HEK293 (cell line): ENCODE data around the gene BEST1.

Experiments
- CTCF ChIA-PET: fragments of 350-600 bp; formaldehyde crosslinking; extraction: SDS; loops from one replicate; lab custom pipeline; 2021; ENCODE audit warnings: antibody characterized with exemption; lab: Yijun Ruan, JAX
- POLR2A ChIA-PET: fragments of 300-600 bp; formaldehyde crosslinking; extraction: SDS; loops from one replicate; lab custom pipeline; 2020; ENCODE audit warnings: antibody characterized with exemption, inconsistent platforms; lab: Yijun Ruan, JAX
- H3K27ac ChIP-seq: fragments of 200-500 bp; sonication (Bioruptor generic); 2 replicates; pipeline ENCODE4 v1.5.1; 2014; ENCODE audit warnings: low read depth, low read length, control low read depth, inconsistent platforms; ENCODE audit errors: extremely low read depth
- H3K36me3 ChIP-seq, 2 experiments: fragments of 200-500 bp in 1 of 2; sonication (Bioruptor generic) in 1 of 2; 1 replicate in 1 of 2; 2 replicates in 1 of 2; pipeline ENCODE4 v1.5.1; 2014 to 2017; ENCODE audit warnings: inconsistent platforms in 2 of 2, low read length in 2 of 2; ENCODE audit not compliant: control insufficient read depth in 2 of 2, insufficient read depth in 1 of 2
- H3K4me1 ChIP-seq: fragments of 200-500 bp; sonication (Bioruptor generic); 2 replicates; pipeline ENCODE4 v1.5.1; 2014; ENCODE audit warnings: mild to moderate bottlenecking, low read length, inconsistent platforms; ENCODE audit not compliant: control insufficient read depth, insufficient read depth
- H3K4me3 ChIP-seq: 2 replicates; pipeline ENCODE4 v1.5.1; 2011; ENCODE audit warnings: low read depth, mild to moderate bottlenecking, control low read depth, low read length, moderate library complexity
- H3K9me3 ChIP-seq: fragments of 200-500 bp; sonication (Bioruptor generic); 2 replicates; pipeline ENCODE4 v1.5.1; 2014; ENCODE audit warnings: low read depth, low read length, inconsistent platforms; ENCODE audit not compliant: control insufficient read depth, insufficient read depth
- HOXD13 ChIP-seq: sonication (generic); formaldehyde crosslinking; IDR thresholded peaks from 2 replicates; pipeline ENCODE4 v1.8.0; 2022; ENCODE audit warnings: missing genetic modification reagents, borderline replicate concordance
- MZF1 ChIP-seq: fragments of 450-650 bp; formaldehyde crosslinking; IDR thresholded peaks from 2 replicates; pipeline ENCODE4 v1.5.1; 2017; ENCODE audit warnings: missing biosample characterization, missing genetic modification characterization, borderline replicate concordance
- OSR2 ChIP-seq: fragments of 450-650 bp; formaldehyde crosslinking; IDR thresholded peaks from 2 replicates; pipeline ENCODE4 v1.5.1; 2016; ENCODE audit warnings: missing biosample characterization, missing genetic modification characterization
- SCRT2 ChIP-seq: fragments of 450-650 bp; formaldehyde crosslinking; IDR thresholded peaks from 2 replicates; pipeline ENCODE4 v1.5.1; 2016; ENCODE audit warnings: missing biosample characterization, missing genetic modification characterization
- ZBTB1 ChIP-seq: fragments of 450-650 bp; formaldehyde crosslinking; IDR thresholded peaks from 2 replicates; pipeline ENCODE4 v1.5.1; 2016; ENCODE audit warnings: missing biosample characterization, missing genetic modification characterization
- ZFP69B ChIP-seq: fragments of 450-650 bp; formaldehyde crosslinking; IDR thresholded peaks from 2 replicates; pipeline ENCODE4 v1.5.1; 2016; ENCODE audit warnings: missing biosample characterization, missing genetic modification characterization
- ZNF133 ChIP-seq: fragments of 450-650 bp; formaldehyde crosslinking; IDR thresholded peaks from 2 replicates; pipeline ENCODE4 v1.5.1; 2016; ENCODE audit warnings: missing biosample characterization, missing genetic modification characterization
- ZNF146 ChIP-seq: fragments of 450-650 bp; formaldehyde crosslinking; IDR thresholded peaks from 2 replicates; pipeline ENCODE4 v1.5.1; 2016; ENCODE audit warnings: missing biosample characterization, missing genetic modification characterization
- ZNF157 ChIP-seq: fragments of 450-650 bp; formaldehyde crosslinking; IDR thresholded peaks from 2 replicates; pipeline ENCODE4 v1.5.1; 2016; ENCODE audit warnings: missing biosample characterization, missing genetic modification characterization
- ZNF19 ChIP-seq: fragments of 450-650 bp; formaldehyde crosslinking; IDR thresholded peaks from 2 replicates; pipeline ENCODE4; 2016; ENCODE audit warnings: missing biosample characterization, missing genetic modification characterization, low read depth
- ZNF24 ChIP-seq: fragments of 450-650 bp; formaldehyde crosslinking; IDR thresholded peaks from 2 replicates; pipeline ENCODE4 v1.5.1; 2016; ENCODE audit warnings: missing biosample characterization, missing genetic modification characterization
- ZNF292 ChIP-seq: fragments of 450-650 bp; formaldehyde crosslinking; IDR thresholded peaks from 2 replicates; pipeline ENCODE4 v1.5.1; 2016; ENCODE audit warnings: low read depth, missing biosample characterization, missing genetic modification characterization, borderline replicate concordance
- ZNF37A ChIP-seq: fragments of 450-650 bp; IDR thresholded peaks from 2 replicates; pipeline ENCODE4 v1.5.1; 2018; ENCODE audit warnings: missing biosample characterization, missing genetic modification characterization
- ZNF404 ChIP-seq: fragments of 450-650 bp; formaldehyde crosslinking; IDR thresholded peaks from 2 replicates; pipeline ENCODE4 v1.5.1; 2017; ENCODE audit warnings: missing biosample characterization, missing genetic modification characterization
- ZNF529 ChIP-seq: fragments of 450-650 bp; formaldehyde crosslinking; IDR thresholded peaks from 2 replicates; pipeline ENCODE4 v1.5.1; 2017; ENCODE audit warnings: missing genetic modification characterization, missing biosample characterization; ENCODE audit not compliant: insufficient replicate concordance
- ZNF561 ChIP-seq: fragments of 450-650 bp; IDR thresholded peaks from 2 replicates; pipeline ENCODE4 v1.5.1; 2018; ENCODE audit warnings: missing biosample characterization, missing genetic modification characterization, borderline replicate concordance
- ZNF621 ChIP-seq: fragments of 450-650 bp; formaldehyde crosslinking; IDR thresholded peaks from 2 replicates; pipeline ENCODE4 v1.5.1; 2017; ENCODE audit warnings: missing biosample characterization, missing genetic modification characterization
- ZNF791 ChIP-seq: fragments of 450-650 bp; formaldehyde crosslinking; IDR thresholded peaks from 2 replicates; pipeline ENCODE4 v1.5.1; 2016; ENCODE audit warnings: missing biosample characterization, missing genetic modification characterization

The BEST1 gene

DNA sequence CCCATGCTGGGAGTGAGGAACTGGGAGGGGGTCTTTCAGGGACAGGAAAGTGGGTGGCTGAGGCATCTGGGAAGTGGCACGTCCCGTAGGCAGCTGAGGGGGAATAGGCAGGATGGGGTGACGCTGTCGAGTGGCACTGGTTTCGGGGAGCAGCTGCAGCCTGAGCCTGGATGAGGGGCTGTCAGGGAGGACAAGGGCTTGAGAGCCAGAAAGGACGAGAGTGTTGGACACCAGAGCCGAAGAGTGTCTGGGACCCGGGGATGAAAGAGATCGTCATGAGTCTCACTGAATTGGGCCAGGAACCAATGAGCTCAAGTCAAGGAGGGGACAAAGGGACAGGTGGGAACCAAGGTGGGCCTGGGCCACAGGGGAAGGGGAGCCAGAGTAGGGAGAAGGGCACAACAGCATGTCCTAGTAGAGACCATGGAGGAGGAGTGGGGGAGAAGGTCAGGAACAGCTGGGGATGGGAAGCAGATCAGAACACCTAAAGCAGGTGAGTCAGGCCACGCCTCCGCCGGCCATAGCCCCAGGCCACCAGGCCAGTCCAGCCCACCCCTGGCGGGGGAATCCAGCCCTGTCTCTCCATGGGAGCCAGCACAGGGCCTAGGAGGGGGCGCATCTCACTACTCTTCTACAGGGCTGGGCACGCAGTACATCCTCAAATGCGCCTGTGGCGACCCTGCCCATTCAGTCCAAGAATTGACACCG lies 37.0 kb upstream of the BEST1 start:
- Histone ChIP-seq H3K36me3 (no peaks in the 10 kb centered on the region), H3K4me1 (no peaks in the 10 kb centered on the region), H3K27ac (no peak overlapping the region), H3K9me3 (no peaks in the 10 kb centered on the region), H3K4me3 (no peak overlapping the region)
- ChIA-PET CTCF (interaction anchor here (3.0 to 3.9 kb wide), 2 partner anchors 14 to 169 kb away, joined by 9 to 23 read pairs; no protein-coding TSS in a partner anchor), POLR2A (no interaction called here)
- TF ChIP-seq ZNF157 (tag by site-specific recombination): 0 out of 2 replicates have a peak, but pooled peaks have one; percentile 42
- no peak for TF ChIP-seq ZNF529 (tag by site-specific recombination)
- TF ChIP-seq OSR2 (tag by site-specific recombination): no peak
- no peak for TF ChIP-seq ZFP69B (tag by site-specific recombination)
- no peak for TF ChIP-seq ZNF24 (tag by site-specific recombination)
- TF ChIP-seq ZNF791 (tag by site-specific recombination): no peak
- TF ChIP-seq ZNF133 (tag by site-specific recombination): no peak

DNA sequence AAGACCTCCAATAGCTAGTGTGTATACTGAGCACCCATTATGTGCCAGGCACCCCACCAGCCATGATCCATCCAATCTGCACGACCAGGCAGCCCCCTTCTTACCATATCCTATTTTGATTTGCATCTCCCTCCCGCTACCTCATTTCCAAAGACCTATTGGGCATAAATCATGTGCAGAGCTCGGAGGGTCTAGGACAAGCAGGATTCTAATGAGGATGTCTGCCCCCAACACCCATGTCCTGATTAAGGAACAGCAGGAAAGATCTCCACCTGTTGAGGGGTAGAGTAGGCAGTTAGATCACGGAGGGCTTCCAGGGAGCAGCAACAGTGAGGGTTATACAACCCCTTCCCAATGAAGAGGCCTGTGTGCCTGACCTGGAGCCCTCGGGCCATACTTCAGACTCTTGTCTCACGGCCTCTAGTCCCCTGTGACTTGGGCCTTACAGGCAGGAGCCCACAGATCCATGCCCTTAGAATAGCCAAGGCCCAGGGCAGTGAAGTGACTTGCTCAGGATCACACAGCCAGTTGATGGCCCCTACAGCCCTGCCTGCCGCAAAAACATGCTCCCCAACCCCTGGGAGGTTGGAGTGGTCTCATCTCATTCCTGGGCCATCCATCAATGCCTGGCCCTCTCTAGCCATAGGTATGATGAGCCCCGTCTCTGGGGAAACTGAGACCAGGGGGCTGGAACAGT lies 36.3 kb upstream of the BEST1 start:
- ChIA-PET POLR2A (no interaction called here), CTCF (interaction anchor here (1.2 to 3.9 kb wide), 5 partner anchors 7 to 168 kb away, joined by 4 to 23 read pairs (median 5); no protein-coding TSS in a partner anchor)
- Histone ChIP-seq H3K4me1 (no peaks in the 10 kb centered on the region), H3K36me3 (no peaks in the 10 kb centered on the region), H3K27ac (no peak overlapping the region), H3K4me3 (no peak overlapping the region), H3K9me3 (no peaks in the 10 kb centered on the region)
- TF ChIP-seq SCRT2 (tag by site-specific recombination) (0 out of 2 replicates have a peak, but pooled peaks have one; percentile 15), ZNF292 (tag by site-specific recombination) (no peak)
- TF ChIP-seq, all 188 proteins: peak for 1

DNA sequence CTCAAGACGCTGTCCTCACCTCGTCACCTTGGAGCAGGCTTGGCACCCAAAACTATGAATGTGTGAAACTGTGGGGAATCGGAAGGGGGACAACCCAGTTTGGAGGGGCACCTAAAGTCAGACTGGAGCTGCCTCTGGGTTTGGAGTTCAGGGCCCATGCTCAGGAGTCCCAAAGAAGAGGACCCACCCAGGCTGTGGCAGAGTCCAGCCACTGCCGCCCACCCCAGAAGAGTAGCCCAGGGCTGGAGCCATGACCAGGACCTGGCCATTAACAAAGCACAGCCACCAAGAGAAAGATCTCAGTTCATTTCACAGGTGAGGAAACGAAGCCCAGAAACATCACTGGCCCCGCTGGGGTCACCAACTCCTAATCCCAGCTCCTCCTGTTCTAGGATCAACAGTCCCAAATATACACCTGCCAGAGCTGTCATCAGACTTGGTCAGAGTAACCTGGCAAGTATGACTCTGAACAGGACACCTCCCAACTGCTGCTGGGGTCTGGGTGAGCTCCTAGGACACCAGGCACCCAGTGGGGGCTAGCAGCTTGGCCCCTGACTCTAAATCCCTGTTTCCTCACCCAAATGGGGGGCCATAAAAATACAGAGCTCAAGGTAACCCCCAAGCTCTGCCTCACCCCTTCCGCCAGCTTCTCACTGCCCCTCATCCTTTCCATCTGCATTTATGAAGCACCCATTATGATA lies 35.5 kb upstream of the BEST1 start:
- Histone ChIP-seq H3K4me1 (no peaks in the 10 kb centered on the region), H3K9me3 (no peaks in the 10 kb centered on the region), H3K36me3 (no peaks in the 10 kb centered on the region)
- POLR2A ChIA-PET: no interaction called here
- TF ChIP-seq MZF1 (tag by site-specific recombination): no peak
- TF ChIP-seq ZNF37A: no peak
- TF ChIP-seq ZNF621: no peak
- no peak for TF ChIP-seq ZNF19 (tag by site-specific recombination)
- TF ChIP-seq ZNF146: no peak
- TF ChIP-seq HOXD13 (CRISPR knock-in tag): no peak
- no peak for TF ChIP-seq ZBTB1 (tag by site-specific recombination)
- no peak for TF ChIP-seq ZNF561
- TF ChIP-seq ZNF404 (tag by site-specific recombination): no peak
- TF ChIP-seq, all 188 proteins: peak for 0
- CTCF ChIA-PET: interaction anchor here (0.7 to 3.9 kb wide), 8 partner anchors 8 to 167 kb away, joined by 3 to 23 read pairs (median 4); no protein-coding TSS in a partner anchor
- H3K27ac ChIP-seq: no peak overlapping the region
- H3K4me3 ChIP-seq: no peak overlapping the region
